Bronchial epithelial cell (primary cell): ENCODE results near the gene MGMT. TPM values are rescaled to one million over a fixed set of nuclear protein-coding genes. Genes with fewer than 3 reads are reported as not detected.

Experiments
- DNase-seq: peaks from one replicate; pipeline ENCODE4 v3.0.0-alpha.2; 2010; ENCODE audit warnings: low read depth
- FAIRE-seq: peaks from 2 replicates; lab custom pipeline; 2011; peaks lifted over from hg19 to GRCh38; lab: Jason Lieb, UNC
- H3K27me3 ChIP-seq: 2 replicates; pipeline ENCODE4 v1.5.1; 2011; ENCODE audit warnings: low read length; ENCODE audit not compliant: control insufficient read depth, insufficient read depth
- H3K36me3 ChIP-seq: 2 replicates; pipeline ENCODE4 v1.5.1; 2011; ENCODE audit warnings: low read length; ENCODE audit not compliant: control insufficient read depth, insufficient read depth
- H3K4me3 ChIP-seq: 2 replicates; pipeline ENCODE4 v1.5.1; 2011; ENCODE audit warnings: mild to moderate bottlenecking, low read depth, low read length, control low read depth
- total RNA-seq: library from RNA; depleted of rRNA; stranded (reverse); fragments of >200 nt; gene quantifications from 2 replicates; pipeline ENCODE4 v1.2.1, GENCODE V29; 2014
- TF ChIP-seq, protein P1 (sequence below): IDR thresholded peaks from 2 replicates; pipeline ENCODE4 v1.5.1; 2011; ENCODE audit warnings: mild to moderate bottlenecking, moderate library complexity, low read length, control low read depth, inconsistent platforms; ENCODE audit not compliant: insufficient read depth, severe bottlenecking

Gene MGMT
- total RNA-seq, 1 donor from 2014 or later, result 19.7 TPM

- H3K27me3 ChIP-seq, result no peaks in the 10 kb centered on the region
- H3K36me3 ChIP-seq, result no peaks in the 10 kb centered on the region
- FAIRE-seq (no peak), DNase-seq (peak; percentile 16)
- no peak overlapping the region for H3K4me3 ChIP-seq
- TF ChIP-seq, protein P1, sequence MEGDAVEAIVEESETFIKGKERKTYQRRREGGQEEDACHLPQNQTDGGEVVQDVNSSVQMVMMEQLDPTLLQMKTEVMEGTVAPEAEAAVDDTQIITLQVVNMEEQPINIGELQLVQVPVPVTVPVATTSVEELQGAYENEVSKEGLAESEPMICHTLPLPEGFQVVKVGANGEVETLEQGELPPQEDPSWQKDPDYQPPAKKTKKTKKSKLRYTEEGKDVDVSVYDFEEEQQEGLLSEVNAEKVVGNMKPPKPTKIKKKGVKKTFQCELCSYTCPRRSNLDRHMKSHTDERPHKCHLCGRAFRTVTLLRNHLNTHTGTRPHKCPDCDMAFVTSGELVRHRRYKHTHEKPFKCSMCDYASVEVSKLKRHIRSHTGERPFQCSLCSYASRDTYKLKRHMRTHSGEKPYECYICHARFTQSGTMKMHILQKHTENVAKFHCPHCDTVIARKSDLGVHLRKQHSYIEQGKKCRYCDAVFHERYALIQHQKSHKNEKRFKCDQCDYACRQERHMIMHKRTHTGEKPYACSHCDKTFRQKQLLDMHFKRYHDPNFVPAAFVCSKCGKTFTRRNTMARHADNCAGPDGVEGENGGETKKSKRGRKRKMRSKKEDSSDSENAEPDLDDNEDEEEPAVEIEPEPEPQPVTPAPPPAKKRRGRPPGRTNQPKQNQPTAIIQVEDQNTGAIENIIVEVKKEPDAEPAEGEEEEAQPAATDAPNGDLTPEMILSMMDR, result no peak
These were observed 24.2 kb downstream of the MGMT start for GRCh38 chr10:129491123-129491734.

DNA sequence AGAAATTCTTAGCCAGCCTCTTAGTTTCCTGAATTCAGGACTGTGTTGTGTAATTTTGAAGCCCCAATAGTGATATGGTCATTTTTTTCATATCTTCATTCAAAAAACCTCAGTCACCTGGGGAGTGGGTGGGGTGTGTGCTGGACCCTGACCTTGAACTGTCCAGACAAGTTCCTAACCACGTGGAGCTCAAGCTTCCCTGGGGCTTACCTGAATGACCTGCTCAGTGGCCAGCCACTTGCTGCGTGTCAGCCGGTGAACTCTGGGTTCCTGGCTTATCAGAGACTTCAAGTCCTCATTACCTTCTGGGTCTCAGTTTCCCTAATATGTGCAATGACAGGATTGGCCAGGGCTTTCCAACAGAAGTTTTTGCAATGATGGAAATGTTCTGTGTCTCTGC, 27.1 kb downstream of the MGMT start:
- no peaks in the 10 kb centered on the region for H3K36me3 ChIP-seq
- no peaks in the 10 kb centered on the region for H3K27me3 ChIP-seq
- DNase-seq, result no peak
- FAIRE-seq, result no peak
- no peak overlapping the region for H3K4me3 ChIP-seq
- TF ChIP-seq, protein P1, result no peak

- no peak for DNase-seq
- H3K36me3 ChIP-seq, result no peaks in the 10 kb centered on the region
- FAIRE-seq, result no peak
- TF ChIP-seq, protein P1, result no peak
- no peak overlapping the region for H3K4me3 ChIP-seq
- H3K27me3 ChIP-seq, result no peaks in the 10 kb centered on the region
These were observed 27.7 kb downstream of the MGMT start for GRCh38 chr10:129494740-129495139.

DNA sequence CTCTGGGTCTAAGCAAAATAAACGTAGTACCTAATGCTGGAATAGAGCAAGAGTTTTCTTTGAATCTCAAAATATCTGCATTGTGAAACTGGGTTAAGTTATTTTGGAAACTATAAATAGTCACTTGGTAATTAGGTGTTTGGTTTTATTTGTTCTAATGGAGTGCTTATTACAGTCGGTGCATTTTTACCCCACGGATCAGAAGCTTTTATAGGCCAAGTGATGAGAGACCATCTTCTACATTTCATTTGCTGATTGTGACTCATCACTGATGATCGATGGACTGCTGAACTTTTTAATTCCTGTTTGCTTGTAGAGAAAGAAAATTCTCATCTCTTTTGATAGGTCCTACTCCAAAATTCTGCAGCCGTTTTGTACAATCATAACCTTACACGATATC, 28.2 kb downstream of the MGMT start:
- FAIRE-seq, result no peak
- TF ChIP-seq, protein P1, result no peak

GRCh38 chr10:129495698-129496097, 28.7 kb downstream of the MGMT start:
- DNase-seq, result no peak
- no peak for FAIRE-seq
- no peaks in the 10 kb centered on the region for H3K27me3 ChIP-seq
- TF ChIP-seq, protein P1, result no peak
- no peaks in the 10 kb centered on the region for H3K36me3 ChIP-seq
- H3K4me3 ChIP-seq, result no peak overlapping the region

More for the DNA sequence above, 28.2 kb downstream of the MGMT start:
- no peaks in the 10 kb centered on the region for H3K27me3 ChIP-seq
- no peaks in the 10 kb centered on the region for H3K36me3 ChIP-seq
- DNase-seq, result no peak
- H3K4me3 ChIP-seq, result no peak overlapping the region

DNA sequence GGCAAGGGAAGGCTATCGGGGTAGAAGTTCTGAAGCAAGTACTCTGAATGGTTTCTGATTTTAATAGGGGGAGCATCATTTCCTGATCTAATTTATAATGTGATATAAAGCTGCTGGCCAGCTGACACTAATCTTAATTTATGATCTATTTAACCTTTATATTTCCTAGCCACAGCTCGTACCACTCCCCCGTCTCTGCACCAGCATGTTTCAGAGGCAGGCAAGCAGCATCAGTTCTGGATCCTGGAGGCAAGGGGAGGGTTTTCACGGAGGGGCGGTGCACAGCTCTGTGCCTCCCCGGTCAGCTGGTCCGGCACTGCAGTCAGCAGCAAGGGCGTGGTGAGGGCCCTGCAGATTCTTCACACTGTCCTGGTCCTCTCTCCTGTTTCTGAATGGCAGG, 30.0 kb downstream of the MGMT start:
- no peak overlapping the region for H3K4me3 ChIP-seq
- no peaks in the 10 kb centered on the region for H3K36me3 ChIP-seq
- DNase-seq (no peak), FAIRE-seq (no peak)
- H3K27me3 ChIP-seq, result no peaks in the 10 kb centered on the region
- TF ChIP-seq, protein P1, result no peak
